Pancreas (tissue), 10 donors: Measurements from ENCODE around the gene GLI1. TPM values are rescaled to one million over a fixed set of nuclear protein-coding genes. Genes with fewer than 3 reads are reported as not detected.

Source experiments
- ATAC-seq, 4 donors: fragments of 200-7000 bp; cut with Tn5 transposase; one replicate each; pipeline versions ENCODE4 v1.8.0 to v1.9.1; 2020; ENCODE audit warnings: mild to moderate bottlenecking in 4 of 4, moderate library complexity in 4 of 4
- DNase-seq, 6 donors: peaks; one replicate each; pipeline ENCODE4 v3.0.0-alpha.2; 2020
- FAIRE-seq: peaks from 2 replicates; lab custom pipeline; 2012; peaks lifted over from hg19 to GRCh38; lab: Jason Lieb, UNC
- H3K27ac ChIP-seq, 4 donors: fragments of 200-600 bp; sonication (generic); 1 replicate in 3 of 4; 2 replicates in 1 of 4; pipeline versions ENCODE4 v1.5.0 to v1.8.0; 2020
- H3K27me3 ChIP-seq, 4 donors: fragments of 200-600 bp; one replicate each; pipeline ENCODE4 v1.8.0; 2021
- H3K36me3 ChIP-seq, 3 donors: fragments of 200-600 bp; sonication (generic) in 1 of 3; one replicate each; pipeline versions ENCODE4 v1.5.0 to v1.8.0; 2020 to 2021
- H3K4me1 ChIP-seq, 3 donors: fragments of 200-600 bp; one replicate each; pipeline ENCODE4 v1.8.0; 2021
- H3K4me3 ChIP-seq, 4 donors: fragments of 200-600 bp; sonication (generic) in 2 of 4; one replicate each; pipeline versions ENCODE4 v1.5.0 to v1.8.0; 2020 to 2021
- H3K9me3 ChIP-seq, 4 donors: fragments of 200-600 bp; one replicate each; pipeline ENCODE4 v1.8.0; 2021
- WGBS, 2 donors: extraction: QIAGEN DNeasy Blood & Tissue Kit; methylation state at CpG; one replicate each; pipeline ENCODE4 v1.1.7; 2013; 5-methylcytosine and 5-hydroxymethylcytosine counted together
- intact Hi-C, 3 donors: fragments of 100-400 bp; cut with DNase I; formaldehyde crosslinking; loops; one replicate each; pipeline versions ENCODE4 v1.11.1 to v1.14.2; 2022
- polyA plus RNA-seq, 2 donors: library from polyadenylated mRNA; stranded (reverse); fragments of 200-250 nt; gene quantifications; one replicate each; pipeline ENCODE4 v1.2.3, GENCODE V29; 2013
- total RNA-seq, 6 donors: library from RNA; stranded (reverse); fragmentation: NEBNext Ultra II Directional in 4 of 6; extraction: Animal tissue kit (Norgen Biotek cat#: 25700) in 4 of 6; gene quantifications; one replicate each; pipeline versions ENCODE4 v1.2.1 to v1.2.4, GENCODE V29; 2021 to 2023
- TF ChIP-seq, protein P1 (sequence below), 4 donors: fragments of 200-600 bp; sonication (generic) in 3 of 4; IDR thresholded peaks; one replicate each; pipeline versions ENCODE4 v1.5.0 to v1.8.0; 2021; ENCODE audit warnings: antibody characterized with exemption in 4 of 4
- donor health status: healthy with polysubstance abuse.
- donor health status: DM: no; HTN: no; CAD: no; lungs with moderate emphysema.
- donor health status: DM: no; HTN: no; CAD: no.
- donor health status: control.
- donor health status: control.
- donor health status: Bipolar disorder and iron deficiency.
- donor health status: DM: yes; HTN: yes; CAD: no.
- donor health status: DM: no; HTN: no; CAD: no.
- donor health status: DM: no; HTN: no; CAD: no.
- donor health status: DM: yes; HTN: yes; CAD: no.

The GLI1 gene
- total and polyA plus RNA-seq, 8 donors, result 0.06 to 2.2 (median 0.46) TPM; not detected in 2

DNA sequence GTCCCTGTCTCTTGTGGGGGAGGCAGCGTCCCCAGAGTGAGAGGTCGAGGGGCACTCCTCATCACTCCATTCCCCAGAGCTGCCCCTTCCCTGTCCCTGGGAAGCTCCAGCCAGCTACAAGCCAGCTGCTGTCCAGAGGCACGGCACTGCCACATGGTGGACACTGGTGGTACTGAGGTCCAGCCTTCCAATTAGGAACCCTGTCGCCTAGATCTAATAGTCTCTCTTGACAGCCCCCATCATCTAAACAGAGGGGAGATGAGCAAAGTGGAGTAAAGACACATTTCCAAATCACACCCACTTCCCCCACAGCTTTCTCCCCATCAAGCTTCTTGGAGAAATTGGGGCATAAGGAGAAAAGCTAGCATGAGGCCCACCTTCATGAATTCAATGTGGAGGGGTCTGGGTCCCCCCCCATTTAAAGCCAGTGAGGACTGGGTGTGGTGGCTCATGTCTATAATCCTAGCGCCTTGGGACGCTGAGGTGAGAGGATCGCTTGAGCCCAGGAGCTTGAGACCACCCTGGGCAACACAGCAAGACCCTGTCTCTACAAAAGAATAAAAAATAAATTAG lies 6.6 kb upstream of the GLI1 start:
- DNase-seq, result peak; percentile 47 to 91 (median 82)
- intact Hi-C loops, result loop anchor here (5.0 to 10.0 kb wide), 3 partner anchors 146 to 238 kb away; partner anchors contain the start of gene NXPH4 (in 1 of the 3)
- Histone ChIP-seq H3K4me3 (no peak overlapping the region), H3K27ac (no peak overlapping the region), H3K9me3 (no peaks in the 10 kb centered on the region), H3K36me3 (no peaks in the 10 kb centered on the region), H3K4me1 (no peaks in the 10 kb centered on the region), H3K27me3 (no peaks in the 10 kb centered on the region)
- FAIRE-seq, result no peak
- TF ChIP-seq, protein P1, sequence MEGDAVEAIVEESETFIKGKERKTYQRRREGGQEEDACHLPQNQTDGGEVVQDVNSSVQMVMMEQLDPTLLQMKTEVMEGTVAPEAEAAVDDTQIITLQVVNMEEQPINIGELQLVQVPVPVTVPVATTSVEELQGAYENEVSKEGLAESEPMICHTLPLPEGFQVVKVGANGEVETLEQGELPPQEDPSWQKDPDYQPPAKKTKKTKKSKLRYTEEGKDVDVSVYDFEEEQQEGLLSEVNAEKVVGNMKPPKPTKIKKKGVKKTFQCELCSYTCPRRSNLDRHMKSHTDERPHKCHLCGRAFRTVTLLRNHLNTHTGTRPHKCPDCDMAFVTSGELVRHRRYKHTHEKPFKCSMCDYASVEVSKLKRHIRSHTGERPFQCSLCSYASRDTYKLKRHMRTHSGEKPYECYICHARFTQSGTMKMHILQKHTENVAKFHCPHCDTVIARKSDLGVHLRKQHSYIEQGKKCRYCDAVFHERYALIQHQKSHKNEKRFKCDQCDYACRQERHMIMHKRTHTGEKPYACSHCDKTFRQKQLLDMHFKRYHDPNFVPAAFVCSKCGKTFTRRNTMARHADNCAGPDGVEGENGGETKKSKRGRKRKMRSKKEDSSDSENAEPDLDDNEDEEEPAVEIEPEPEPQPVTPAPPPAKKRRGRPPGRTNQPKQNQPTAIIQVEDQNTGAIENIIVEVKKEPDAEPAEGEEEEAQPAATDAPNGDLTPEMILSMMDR (IDR thresholded peaks at IDR 0.05), result peak; percentile 82 to 90 (median 88)
- WGBS, 2 donors, result 9 to 13% methylated on average over 7 of the region's 7 CpGs
- ATAC-seq, result peak; percentile 80 to 93 (median 91)

- H3K36me3 ChIP-seq, result no peaks in the 10 kb centered on the region
- TF ChIP-seq, protein P1 (IDR thresholded peaks at IDR 0.05), result no peak
- intact Hi-C loops, result loop anchor here (5.0 to 10.0 kb wide), 3 partner anchors 147 to 239 kb away; partner anchors contain the start of gene NXPH4 (in 1 of the 3)
- H3K27ac ChIP-seq, result no peak overlapping the region
- no peak overlapping the region for H3K4me3 ChIP-seq
- DNase-seq (no peak), ATAC-seq (no peak), FAIRE-seq (no peak)
- no peaks in the 10 kb centered on the region for H3K27me3 ChIP-seq
- 94 to 95% methylated on average over 2 of the region's 2 CpGs for WGBS, 2 donors
- H3K9me3 ChIP-seq, result no peaks in the 10 kb centered on the region
- peaks cover 0 to 4% (median 0%) of the 10 kb centered on the region in 3 donors for H3K4me1 ChIP-seq
These were observed 5.4 kb upstream of the GLI1 start for GRCh38 chr12:57454213-57454565.

GRCh38 chr12:57454566-57455373 lies 4.8 kb upstream of the GLI1 start, which contains the start of gene INHBE:
Gene INHBE (plus strand): TSS chr12:57455307. CDS start chr12:57455537, 230 bp downstream.
- no peaks in the 10 kb centered on the region for H3K27me3 ChIP-seq
- DNase-seq (peak in 2 of 6 donors; percentile 68 to 79), ATAC-seq (no peak), FAIRE-seq (no peak)
- no peak within 1 kb of the TSS for H3K4me3 ChIP-seq
- no peaks in the 10 kb centered on the region for H3K36me3 ChIP-seq
- no peak within 1 kb of the TSS for H3K27ac ChIP-seq
- 57 to 59% methylated on average over 10 of the region's 10 CpGs for WGBS, 2 donors
- intact Hi-C loops, result loop anchor here (5.0 to 10.0 kb wide), 3 partner anchors 147 to 240 kb away; partner anchors contain the start of gene NXPH4 (in 1 of the 3)
- H3K9me3 ChIP-seq, result no peaks in the 10 kb centered on the region
- TF ChIP-seq, protein P1 (IDR thresholded peaks at IDR 0.05), result no peak
- peaks cover 0 to 4% (median 0%) of the 10 kb centered on the region in 3 donors for H3K4me1 ChIP-seq

DNA sequence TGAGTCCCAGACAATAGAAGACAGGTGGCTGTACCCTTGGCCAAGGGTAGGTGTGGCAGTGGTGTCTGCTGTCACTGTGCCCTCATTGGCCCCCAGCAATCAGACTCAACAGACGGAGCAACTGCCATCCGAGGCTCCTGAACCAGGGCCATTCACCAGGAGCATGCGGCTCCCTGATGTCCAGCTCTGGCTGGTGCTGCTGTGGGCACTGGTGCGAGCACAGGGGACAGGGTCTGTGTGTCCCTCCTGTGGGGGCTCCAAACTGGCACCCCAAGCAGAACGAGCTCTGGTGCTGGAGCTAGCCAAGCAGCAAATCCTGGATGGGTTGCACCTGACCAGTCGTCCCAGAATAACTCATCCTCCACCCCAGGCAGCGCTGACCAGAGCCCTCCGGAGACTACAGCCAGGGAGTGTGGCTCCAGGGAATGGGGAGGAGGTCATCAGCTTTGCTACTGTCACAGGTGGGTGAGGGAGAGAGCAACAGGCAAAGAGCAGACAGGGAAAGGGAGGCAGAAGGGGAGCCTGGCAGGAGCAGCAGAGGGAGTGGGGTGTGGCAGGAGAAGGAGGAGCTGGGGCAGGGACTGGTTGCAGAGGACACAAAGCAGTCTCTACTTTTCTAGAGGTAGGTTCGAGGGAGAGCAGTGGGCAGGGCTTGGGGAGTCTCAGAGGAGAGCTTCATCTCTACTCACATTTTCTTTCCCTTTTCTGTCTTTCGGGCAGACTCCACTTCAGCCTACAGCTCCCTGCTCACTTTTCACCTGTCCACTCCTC lies 4.0 kb upstream of the GLI1 start:
- H3K27me3 ChIP-seq, result no peaks in the 10 kb centered on the region
- no peak overlapping the region for H3K4me3 ChIP-seq
- WGBS, 2 donors, result 50 to 52% methylated on average over 9 to 10 of the region's 10 CpGs
- H3K27ac ChIP-seq, result no peak overlapping the region
- TF ChIP-seq, protein P1 (IDR thresholded peaks at IDR 0.05), result no peak
- H3K36me3 ChIP-seq, result no peaks in the 10 kb centered on the region
- peaks cover 0 to 4% (median 0%) of the 10 kb centered on the region in 3 donors for H3K4me1 ChIP-seq
- no peak for FAIRE-seq
- no peak for ATAC-seq
- H3K9me3 ChIP-seq, result no peaks in the 10 kb centered on the region
- peak in 1 of 6 donors; percentile 65 for DNase-seq
- intact Hi-C loops, result loop anchor here in 2 of 3 donors (10.0 kb wide), 2 partner anchors 151 to 241 kb away; partner anchors contain the start of gene NXPH4 (in 1 of the 2)
